ENCODE measurements around the gene REV3L. TPM values are rescaled to one million over a fixed set of nuclear protein-coding genes. Genes with fewer than 3 reads are reported as not detected.

Gene REV3L
- total RNA-seq, 1 experiment from 2014 or later: 25.3 TPM

- peaks cover 5% of the 10 kb centered on the region; the same call in 1 of the 2 replicates for H3K4me1 ChIP-seq (ENCODE audit: insufficient read depth, low read length)
- H3K4me3 ChIP-seq (ENCODE audit: low read length): no peak overlapping the region
- no peaks in the 10 kb centered on the region for H3K36me3 ChIP-seq (ENCODE audit: low read depth, low read length)
- no peak overlapping the region for H3K9ac ChIP-seq (ENCODE audit: low read length)
- intact Hi-C loops (cut with micrococcal nuclease): no loop called here
- H3K4me2 ChIP-seq (ENCODE audit: low read length): no peak overlapping the region
- CTCF ChIA-PET: interaction anchor here (0.7 kb wide), 1 partner anchor 27 kb away, joined by 4 read pairs; no protein-coding TSS in a partner anchor
- no peaks in the 10 kb centered on the region for H3K9me2 ChIP-seq (replicated peaks; ENCODE audit: low read length)
- TF ChIP-seq CTCF (conservative IDR thresholded peaks at IDR 0.05; ENCODE audit: low read depth, low read length) (no peak), EZH2 (IDR thresholded peaks at IDR 0.05; ENCODE audit: low read length, unreplicated experiment) (no peak), EZH2phosphoT487 (IDR thresholded peaks at IDR 0.05; ENCODE audit: borderline replicate concordance, low read length) (no peak)
- H4K20me1 ChIP-seq (ENCODE audit: low read length): no peaks in the 10 kb centered on the region
- H3K79me2 ChIP-seq (ENCODE audit: low read length): peaks cover 19% of the 10 kb centered on the region
- no peak overlapping the region for H2AFZ ChIP-seq (ENCODE audit: low read length)
- H3K27ac ChIP-seq (ENCODE audit: low read length): no peak overlapping the region
- no peaks in the 10 kb centered on the region for H3K27me3 ChIP-seq (ENCODE audit: low read length)
- no TSS peak for BruUV-seq (replicated peaks)
- no peaks in the 10 kb centered on the region for H3K9me3 ChIP-seq (ENCODE audit: low read length)
- POLR2A ChIA-PET (ENCODE audit: unreplicated experiment): interaction anchor here (0.6 kb wide), 1 partner anchor 109 kb away, joined by 6 read pairs; no protein-coding TSS in a partner anchor
- no peak for DNase-seq
- H3F3A ChIP-seq (ENCODE audit: low read length, unreplicated experiment): no peaks in the 10 kb centered on the region
- no peak for ATAC-seq
These were observed 7.0 kb upstream of the REV3L start for GRCh38 chr6:111490067-111490466.

GRCh38 chr6:111487661-111488060, 4.6 kb upstream of the REV3L start:
- intact Hi-C loops (cut with micrococcal nuclease): loop anchor here (10.0 kb wide), 2 partner anchors 167 to 557 kb away; no protein-coding TSS in a partner anchor
- Histone ChIP-seq H2AFZ (ENCODE audit: low read length) (no peak overlapping the region), H3K79me2 (ENCODE audit: low read length) (peaks cover 31% of the 10 kb centered on the region), H3K36me3 (ENCODE audit: low read depth, low read length) (no peaks in the 10 kb centered on the region), H3K9ac (ENCODE audit: low read length) (no peak overlapping the region), H4K20me1 (ENCODE audit: low read length) (no peaks in the 10 kb centered on the region), H3K27me3 (ENCODE audit: low read length) (no peaks in the 10 kb centered on the region), H3K27ac (ENCODE audit: low read length) (no peak overlapping the region), H3F3A (ENCODE audit: low read length, unreplicated experiment) (no peaks in the 10 kb centered on the region), H3K4me1 (ENCODE audit: insufficient read depth, low read length) (peaks cover 13% of the 10 kb centered on the region), H3K9me3 (ENCODE audit: low read length) (no peaks in the 10 kb centered on the region), H3K4me3 (ENCODE audit: low read length) (no peak overlapping the region), H3K9me2 (replicated peaks; ENCODE audit: low read length) (no peaks in the 10 kb centered on the region), H3K4me2 (ENCODE audit: low read length) (no peak overlapping the region)
- ChIA-PET POLR2A (ENCODE audit: unreplicated experiment) (no interaction called here), CTCF (no interaction called here)
- TF ChIP-seq CTCF (conservative IDR thresholded peaks at IDR 0.05; ENCODE audit: low read depth, low read length): no peak
- TF ChIP-seq EZH2phosphoT487 (IDR thresholded peaks at IDR 0.05; ENCODE audit: borderline replicate concordance, low read length): no peak
- no TSS peak for BruUV-seq (replicated peaks)
- DNase-seq (peak; percentile 35), ATAC-seq (no peak)

- peaks cover 39% of the 10 kb centered on the region for H3K79me2 ChIP-seq (ENCODE audit: low read length)
These were observed 3.9 kb upstream of the REV3L start for GRCh38 chr6:111486921-111487320.

More at GRCh38 chr6:111486921-111487320, 3.9 kb upstream of the REV3L start:
- ChIA-PET CTCF (no interaction called here), POLR2A (ENCODE audit: unreplicated experiment) (no interaction called here)
- Histone ChIP-seq H3K9ac (ENCODE audit: low read length) (no peak overlapping the region), H3K27me3 (ENCODE audit: low read length) (no peaks in the 10 kb centered on the region), H3K9me2 (replicated peaks; ENCODE audit: low read length) (no peaks in the 10 kb centered on the region), H3K36me3 (ENCODE audit: low read depth, low read length) (no peaks in the 10 kb centered on the region), H2AFZ (ENCODE audit: low read length) (no peak overlapping the region), H3K27ac (ENCODE audit: low read length) (no peak overlapping the region), H3F3A (ENCODE audit: low read length, unreplicated experiment) (no peaks in the 10 kb centered on the region), H3K4me3 (ENCODE audit: low read length) (no peak overlapping the region), H3K9me3 (ENCODE audit: low read length) (no peaks in the 10 kb centered on the region), H3K4me1 (ENCODE audit: insufficient read depth, low read length) (peaks cover 13% of the 10 kb centered on the region), H4K20me1 (ENCODE audit: low read length) (no peaks in the 10 kb centered on the region), H3K4me2 (ENCODE audit: low read length) (no peak overlapping the region)
- ATAC-seq (no peak), DNase-seq (no peak)
- BruUV-seq (replicated peaks): no TSS peak
- TF ChIP-seq EZH2 (IDR thresholded peaks at IDR 0.05; ENCODE audit: low read length, unreplicated experiment): no peak
- no peak for TF ChIP-seq CTCF (conservative IDR thresholded peaks at IDR 0.05; ENCODE audit: low read depth, low read length)
- TF ChIP-seq EZH2phosphoT487 (IDR thresholded peaks at IDR 0.05; ENCODE audit: borderline replicate concordance, low read length): no peak
- intact Hi-C loops (cut with micrococcal nuclease): loop anchor here (10.0 kb wide), 2 partner anchors 168 to 558 kb away; no protein-coding TSS in a partner anchor

All from PC-3 (cell line).